ENCODE results near the gene OR1F1. TPM values are rescaled to one million over a fixed set of nuclear protein-coding genes. Genes with fewer than 3 reads are reported as not detected.
A peak's percentile ranks its signal among the peaks of the same experiment; 100 is the strongest.
"Not testable (repeated sequence)": the region's sequence is repeated elsewhere in the genome, so short reads cannot be mapped to it uniquely, and the experiment has no call there.

The OR1F1 gene
- total RNA-seq, 2 experiments from 2014 or later = not detected

- Mint-ChIP-seq H3K9me3 (ENCODE audit: insufficient read depth) (no peaks in the 10 kb centered on the region), H3K27me3 (ENCODE audit: low read depth) (peaks cover 75% of the 10 kb centered on the region), H3K27ac (no peak overlapping the region), H3K4me1 (ENCODE audit: low read depth) (peaks cover 29% of the 10 kb centered on the region), H3K4me3 (no peak overlapping the region), H3K36me3 (ENCODE audit: low read depth) (peaks cover 7% of the 10 kb centered on the region)
- ChIA-PET CTCF (interaction anchor here (1.3 kb wide), 1 partner anchor 50 kb away, joined by 3 read pairs; no protein-coding TSS in a partner anchor), POLR2A (interaction anchor here (0.6 kb wide), 1 partner anchor 395 kb away, joined by 3 read pairs; no protein-coding TSS in a partner anchor)
- ATAC-seq (no peak), DNase-seq (no peak)
These were observed 8.4 kb upstream of the OR1F1 start for GRCh38 chr16:3179651-3180050.

GRCh38 chr16:3180445-3180878, 7.5 kb upstream of the OR1F1 start:
- no peak for ATAC-seq
- ChIA-PET POLR2A (no interaction called here), CTCF (interaction anchor here (1.3 kb wide), 1 partner anchor 51 kb away, joined by 3 read pairs; no protein-coding TSS in a partner anchor)
- Mint-ChIP-seq H3K9me3 (ENCODE audit: insufficient read depth) (no peaks in the 10 kb centered on the region), H3K27me3 (ENCODE audit: low read depth) (peaks cover 72% of the 10 kb centered on the region), H3K4me1 (ENCODE audit: low read depth) (peaks cover 23% of the 10 kb centered on the region), H3K4me3 (no peak overlapping the region), H3K27ac (no peak overlapping the region), H3K36me3 (ENCODE audit: low read depth) (peaks cover 7% of the 10 kb centered on the region)
- DNase-seq = no peak

- DNase-seq; H3K36me3 Mint-ChIP-seq (ENCODE audit: low read depth); ATAC-seq; H3K9me3 Mint-ChIP-seq (ENCODE audit: insufficient read depth); POLR2A ChIA-PET: not testable (repeated sequence)
- Mint-ChIP-seq H3K4me3 (peak overlapping the region; percentile 75), H3K27me3 (ENCODE audit: low read depth) (peaks cover 72% of the 10 kb centered on the region), H3K4me1 (ENCODE audit: low read depth) (peaks cover 29% of the 10 kb centered on the region), H3K27ac (peak overlapping the region; percentile 86)
- CTCF ChIA-PET = interaction anchor here (0.6 to 3.4 kb wide), 4 partner anchors 11 to 100 kb away, joined by 3 to 18 read pairs (median 6); no protein-coding TSS in a partner anchor
These were observed 5.8 kb upstream of the OR1F1 start for GRCh38 chr16:3182293-3182607.

- Mint-ChIP-seq H3K27me3 (ENCODE audit: low read depth) (peaks cover 72% of the 10 kb centered on the region), H3K27ac (peak overlapping the region; percentile 86), H3K4me1 (ENCODE audit: low read depth) (peaks cover 34% of the 10 kb centered on the region), H3K9me3 (ENCODE audit: insufficient read depth) (no peaks in the 10 kb centered on the region), H3K4me3 (peak overlapping the region; percentile 79), H3K36me3 (ENCODE audit: low read depth) (peaks cover 9% of the 10 kb centered on the region)
- DNase-seq = peak; percentile 66
- ChIA-PET POLR2A (interaction anchor here (1.1 to 1.2 kb wide), 2 partner anchors 82 to 100 kb away, joined by 3 read pairs; no protein-coding TSS in a partner anchor), CTCF (interaction anchor here (0.6 to 3.4 kb wide), 9 partner anchors 9 to 100 kb away, joined by 3 to 18 read pairs (median 4); partner anchors contain the start of genes ZNF200 and ZNF263)
- ATAC-seq = peak; percentile 42
These were observed 5.2 kb upstream of the OR1F1 start for GRCh38 chr16:3182608-3183444.

GRCh38 chr16:3183445-3184139, 4.4 kb upstream of the OR1F1 start:
- ATAC-seq (no peak), DNase-seq (no peak)
- Mint-ChIP-seq H3K36me3 (ENCODE audit: low read depth) (peaks cover 9% of the 10 kb centered on the region), H3K4me1 (ENCODE audit: low read depth) (peaks cover 41% of the 10 kb centered on the region), H3K27me3 (ENCODE audit: low read depth) (peaks cover 69% of the 10 kb centered on the region), H3K27ac (peak overlapping the region; percentile 61), H3K4me3 (peak overlapping the region; percentile 79), H3K9me3 (ENCODE audit: insufficient read depth) (no peaks in the 10 kb centered on the region)
- ChIA-PET POLR2A (interaction anchor here (0.9 to 1.2 kb wide), 3 partner anchors 12 to 99 kb away, joined by 3 read pairs; no protein-coding TSS in a partner anchor), CTCF (interaction anchor here (1.2 to 3.4 kb wide), 8 partner anchors 8 to 99 kb away, joined by 3 to 18 read pairs (median 4); partner anchors contain the start of genes ZNF200 and ZNF263)

- ATAC-seq (no peak), DNase-seq (no peak)
- Mint-ChIP-seq H3K27me3 (ENCODE audit: low read depth) (peaks cover 65% of the 10 kb centered on the region), H3K27ac (no peak overlapping the region), H3K36me3 (ENCODE audit: low read depth) (peaks cover 11% of the 10 kb centered on the region), H3K9me3 (ENCODE audit: insufficient read depth) (peaks cover 3% of the 10 kb centered on the region), H3K4me3 (no peak overlapping the region), H3K4me1 (ENCODE audit: low read depth) (peaks cover 71% of the 10 kb centered on the region)
- CTCF ChIA-PET = interaction anchor here (2.5 kb wide), 1 partner anchor 15 kb away, joined by 7 read pairs; no protein-coding TSS in a partner anchor
- POLR2A ChIA-PET = interaction anchor here (1.0 to 2.4 kb wide), 2 partner anchors 48 to 52 kb away, joined by 3 to 10 read pairs; partner anchors contain the start of genes ZNF200 and ZNF213
These were observed 886 bp upstream of the OR1F1 start for GRCh38 chr16:3186946-3187690.

- ATAC-seq = no peak
- H3K27ac Mint-ChIP-seq = peak overlapping the region; percentile 70
- H3K9me3 Mint-ChIP-seq (ENCODE audit: insufficient read depth) = peaks cover 6% of the 10 kb centered on the region
- ChIA-PET CTCF (interaction anchor here (0.9 to 2.5 kb wide), 4 partner anchors 14 to 271 kb away, joined by 3 to 7 read pairs (median 6); partner anchors contain the start of genes TIGD7 and ZNF75A), POLR2A (interaction anchor here (0.5 to 2.4 kb wide), 6 partner anchors 16 to 94 kb away, joined by 3 to 10 read pairs (median 4); partner anchors contain the start of genes ZNF200 and ZNF263)
- peaks cover 9% of the 10 kb centered on the region for H3K36me3 Mint-ChIP-seq (ENCODE audit: low read depth)
- H3K4me3 Mint-ChIP-seq = peak overlapping the region; percentile 68
- H3K4me1 Mint-ChIP-seq (ENCODE audit: low read depth) = peaks cover 59% of the 10 kb centered on the region
- DNase-seq = no peak
- H3K27me3 Mint-ChIP-seq (ENCODE audit: low read depth) = peaks cover 56% of the 10 kb centered on the region
These were observed 596 bp downstream of the OR1F1 start for GRCh38 chr16:3188675-3188924.

- H3K27me3 Mint-ChIP-seq (ENCODE audit: low read depth) = peaks cover 56% of the 10 kb centered on the region
- H3K4me3 Mint-ChIP-seq = peak overlapping the region; percentile 68
- ATAC-seq (peak; percentile 45), DNase-seq (peak; percentile 63)
- peaks cover 6% of the 10 kb centered on the region for H3K9me3 Mint-ChIP-seq (ENCODE audit: insufficient read depth)
- POLR2A ChIA-PET = interaction anchor here (0.5 to 2.4 kb wide), 7 partner anchors 17 to 396 kb away, joined by 3 to 10 read pairs (median 4); partner anchors contain the start of genes ZNF200 and ZNF263
- peaks cover 53% of the 10 kb centered on the region for H3K4me1 Mint-ChIP-seq (ENCODE audit: low read depth)
- CTCF ChIA-PET = interaction anchor here (0.9 to 2.5 kb wide), 4 partner anchors 14 to 271 kb away, joined by 3 to 7 read pairs (median 6); partner anchors contain the start of genes TIGD7 and ZNF75A
- peak overlapping the region; percentile 70 for H3K27ac Mint-ChIP-seq
- H3K36me3 Mint-ChIP-seq (ENCODE audit: low read depth) = peaks cover 6% of the 10 kb centered on the region
These were observed 1.2 kb downstream of the OR1F1 start for GRCh38 chr16:3188925-3189825.

GRCh38 chr16:3189869-3190268, 1.9 kb downstream of the OR1F1 start:
- ATAC-seq (no peak), DNase-seq (no peak)
- peak overlapping the region; percentile 68 for H3K4me3 Mint-ChIP-seq
- H3K36me3 Mint-ChIP-seq (ENCODE audit: low read depth) = peaks cover 4% of the 10 kb centered on the region
- POLR2A ChIA-PET = no interaction called here
- peaks cover 60% of the 10 kb centered on the region for H3K27me3 Mint-ChIP-seq (ENCODE audit: low read depth)
- CTCF ChIA-PET = interaction anchor here (1.6 to 1.8 kb wide), 2 partner anchors 15 to 115 kb away, joined by 5 to 7 read pairs; partner anchors contain the start of genes TIGD7 and ZNF75A
- H3K9me3 Mint-ChIP-seq (ENCODE audit: insufficient read depth) = peaks cover 6% of the 10 kb centered on the region
- peaks cover 51% of the 10 kb centered on the region for H3K4me1 Mint-ChIP-seq (ENCODE audit: low read depth)
- peak overlapping the region; percentile 66 for H3K27ac Mint-ChIP-seq

- Mint-ChIP-seq H3K9me3 (ENCODE audit: insufficient read depth) (peaks cover 6% of the 10 kb centered on the region), H3K4me1 (ENCODE audit: low read depth) (peaks cover 49% of the 10 kb centered on the region), H3K36me3 (ENCODE audit: low read depth) (peaks cover 4% of the 10 kb centered on the region), H3K4me3 (peak overlapping the region; percentile 68), H3K27ac (peak overlapping the region; percentile 45), H3K27me3 (ENCODE audit: low read depth) (peaks cover 55% of the 10 kb centered on the region)
- DNase-seq = no peak
- ChIA-PET CTCF (no interaction called here), POLR2A (no interaction called here)
- ATAC-seq = no peak
These were observed 2.9 kb downstream of the OR1F1 start for GRCh38 chr16:3190949-3191353.
